A549 (cell line): ENCODE results near the gene HPCAL1. TPM values are rescaled to one million over a fixed set of nuclear protein-coding genes. Genes with fewer than 3 reads are reported as not detected.

Source experiments
- ATOH8 ChIP-seq: fragments of 250-450 bp; sonication (Bioruptor Pico); IDR thresholded peaks from 2 replicates; pipeline ENCODE4 v1.5.0; 2020; ENCODE audit warnings: low read depth, mild to moderate bottlenecking, moderate library complexity
- BHLHE40 ChIP-seq: IDR thresholded peaks from 2 replicates; pipeline ENCODE4 v1.6.1; 2012; ENCODE audit warnings: low read depth, low read length, inconsistent platforms
- CBX8 ChIP-seq: fragments of 200-600 bp; sonication (generic); IDR thresholded peaks from 2 replicates; pipeline ENCODE4 v1.6.1; 2016
- CEBPB ChIP-seq, 2 experiments: fragments of >200 bp in 1 of 2; sonication (Bioruptor Twin) in 1 of 2; formaldehyde crosslinking in 1 of 2; IDR thresholded peaks; 2 replicates each; pipeline ENCODE4 v1.6.1; 2012 to 2016
- CHD2 ChIP-seq: fragments of 150-350 bp; IDR thresholded peaks from 2 replicates; pipeline ENCODE4 v1.6.1; 2014; ENCODE audit warnings: low read length; ENCODE audit not compliant: partially characterized antibody
- CHD4 ChIP-seq: fragments of 200-600 bp; sonication (generic); IDR thresholded peaks from 2 replicates; pipeline ENCODE4 v1.6.1; 2016; ENCODE audit warnings: antibody characterized with exemption, mild to moderate bottlenecking, borderline replicate concordance
- E2F6 ChIP-seq: IDR thresholded peaks from 2 replicates; pipeline ENCODE4 v1.6.1; 2012; ENCODE audit warnings: low read depth, borderline replicate concordance
- EHF ChIP-seq: fragments of 250-450 bp; sonication (Bioruptor Pico); IDR thresholded peaks from 2 replicates; pipeline ENCODE4 v1.5.0; 2020; ENCODE audit warnings: mild to moderate bottlenecking
- ELK1 ChIP-seq: fragments of 150-350 bp; IDR thresholded peaks from 2 replicates; pipeline ENCODE4 v1.6.1; 2014; ENCODE audit warnings: low read depth, mild to moderate bottlenecking, low read length
- EP300 ChIP-seq, 2 experiments: fragments of >200 bp; sonication (Bioruptor Twin); formaldehyde crosslinking; IDR thresholded peaks; 2 replicates in 1 of 2; 3 replicates in 1 of 2; pipeline ENCODE4 v1.6.1; 2016 to 2017
- ESRRA ChIP-seq: fragments of 150-350 bp; IDR thresholded peaks from 2 replicates; pipeline ENCODE4 v1.6.1; 2014; ENCODE audit warnings: mild to moderate bottlenecking, low read length, borderline replicate concordance
- GATA3 ChIP-seq: IDR thresholded peaks from 2 replicates; pipeline ENCODE4 v1.6.1; 2012; ENCODE audit warnings: borderline replicate concordance
- HES2 ChIP-seq: fragments of >200 bp; sonication (Bioruptor Twin); formaldehyde crosslinking; IDR thresholded peaks from 2 replicates; pipeline ENCODE4 v1.6.1; 2016
- HEYL ChIP-seq: fragments of 250-450 bp; sonication (Bioruptor Pico); IDR thresholded peaks from 2 replicates; pipeline ENCODE4 v1.8.0; 2021; ENCODE audit warnings: mild to moderate bottlenecking, moderate library complexity
- HOXB5 ChIP-seq: fragments of 250-450 bp; sonication (Bioruptor Pico); IDR thresholded peaks from 2 replicates; pipeline ENCODE4 v1.5.0; 2020; ENCODE audit warnings: mild to moderate bottlenecking, moderate library complexity
- JUNB ChIP-seq: fragments of >200 bp; sonication (Bioruptor Twin); formaldehyde crosslinking; IDR thresholded peaks from 2 replicates; pipeline ENCODE4 v1.6.1; 2016
- KDM1A ChIP-seq: fragments of 200-600 bp; sonication (generic); IDR thresholded peaks from 2 replicates; pipeline ENCODE4 v1.6.1; 2016; ENCODE audit warnings: low read depth, mild to moderate bottlenecking
- MAFK ChIP-seq: fragments of 450-650 bp; IDR thresholded peaks from 2 replicates; pipeline ENCODE4 v1.6.1; 2014; ENCODE audit not compliant: partially characterized antibody
- MAX ChIP-seq: IDR thresholded peaks from 2 replicates; pipeline ENCODE4 v1.6.1; 2012
- MAZ ChIP-seq: fragments of 150-350 bp; IDR thresholded peaks from 2 replicates; pipeline ENCODE4 v1.6.1; 2014; ENCODE audit warnings: antibody characterized with exemption, low read depth, low read length, borderline replicate concordance
- MYC ChIP-seq: IDR thresholded peaks from 2 replicates; pipeline ENCODE4 v1.6.1; 2012; ENCODE audit warnings: mild to moderate bottlenecking, inconsistent platforms, low read length, improper control_type of control experiment, borderline replicate concordance
- NPAS2 ChIP-seq: fragments of 250-450 bp; sonication (Bioruptor Pico); IDR thresholded peaks from 2 replicates; pipeline ENCODE4 v1.8.0; 2022; ENCODE audit warnings: mild to moderate bottlenecking, moderate library complexity, borderline replicate concordance
- PBX3 ChIP-seq: IDR thresholded peaks from 2 replicates; pipeline ENCODE4 v1.6.1; 2012
- PHF8 ChIP-seq: fragments of 200-600 bp; sonication (generic); IDR thresholded peaks from 2 replicates; pipeline ENCODE4 v1.6.1; 2016; ENCODE audit warnings: low read depth, mild to moderate bottlenecking, antibody characterized with exemption, moderate library complexity, borderline replicate concordance
- POLR2AphosphoS2 ChIP-seq: conservative IDR thresholded peaks from 2 replicates; pipeline ENCODE4 v1.6.1; 2012; ENCODE audit warnings: low read length, improper control_type of control experiment, inconsistent platforms
- RAD21 ChIP-seq, 2 experiments: fragments of >200 bp in 1 of 2; sonication (Bioruptor Twin) in 1 of 2; formaldehyde crosslinking in 1 of 2; IDR thresholded peaks in 1 of 2; conservative IDR thresholded peaks in 1 of 2; 2 replicates in 1 of 2; 3 replicates in 1 of 2; pipeline ENCODE4 v1.6.1; 2012 to 2018; ENCODE audit warnings: inconsistent platforms in 1 of 2
- RARB ChIP-seq: fragments of 250-450 bp; sonication (Bioruptor Pico); IDR thresholded peaks from 2 replicates; pipeline ENCODE4 v1.8.0; 2021; ENCODE audit warnings: mild to moderate bottlenecking, moderate library complexity
- RCOR1 ChIP-seq: fragments of 150-350 bp; IDR thresholded peaks from 2 replicates; pipeline ENCODE4 v1.6.1; 2014; ENCODE audit warnings: antibody characterized with exemption, low read length, low read depth
- REST ChIP-seq: fragments of 200-600 bp; sonication (generic); IDR thresholded peaks from 2 replicates; pipeline ENCODE4 v1.6.1; 2016; ENCODE audit warnings: antibody characterized with exemption, mild to moderate bottlenecking, moderate library complexity
- SMC3 ChIP-seq: fragments of >200 bp; sonication (Bioruptor Twin); formaldehyde crosslinking; IDR thresholded peaks from 3 replicates; pipeline ENCODE4 v1.6.1; 2018; ENCODE audit warnings: inconsistent platforms
- SREBF2 ChIP-seq: fragments of 450-650 bp; IDR thresholded peaks from 2 replicates; pipeline ENCODE4 v1.6.1; 2014; ENCODE audit warnings: mild to moderate bottlenecking, moderate library complexity
- TFCP2L1 ChIP-seq: fragments of 250-450 bp; sonication (Bioruptor Pico); IDR thresholded peaks from 2 replicates; pipeline ENCODE4 v1.5.0; 2021; ENCODE audit warnings: mild to moderate bottlenecking
- USF2 ChIP-seq: fragments of 450-650 bp; IDR thresholded peaks from 2 replicates; pipeline ENCODE4 v1.6.1; 2014; ENCODE audit warnings: antibody characterized with exemption
- ZC3H11A ChIP-seq: fragments of 450-650 bp; IDR thresholded peaks from 2 replicates; pipeline ENCODE4 v1.6.1; 2014; ENCODE audit warnings: antibody characterized with exemption, mild to moderate bottlenecking
- ZNF302 ChIP-seq: fragments of 250-450 bp; sonication (Bioruptor Pico); IDR thresholded peaks from 2 replicates; pipeline ENCODE4 v1.9.0; 2021; ENCODE audit warnings: inconsistent platforms, mild to moderate bottlenecking, moderate library complexity
- polyA plus RNA-seq, 4 experiments: library from polyadenylated mRNA; depleted of rRNA in 3 of 4; stranded (reverse); fragments of >200 nt; fragmentation: RNase III in 1 of 4; extraction: RNeasy Plus Mini Kit Qiagen cat#74134 plus additional on column Dnase treatment in 1 of 4; gene quantifications; 2 replicates in 3 of 4; 3 replicates in 1 of 4; pipeline ENCODE4 v1.2.3, GENCODE V29; 2011 to 2017

The HPCAL1 gene
- polyA plus RNA-seq, 2 of the 4 experiments (the other 2 are of a cell fraction) = 44.4 to 66.4 TPM

GRCh38 chr2:10405448-10405847, 102.7 kb downstream of the HPCAL1 start (continued):
- TF ChIP-seq REST (no peak), PBX3 (peak; percentile 93), CEBPB (IDR thresholded peaks at IDR 0.05) (peak in 1 of 2 experiments; percentile 77; a peak in 2 of 4 replicates), ATOH8 (CRISPR knock-in tag) (peak; percentile 8), MYC (no peak), HOXB5 (CRISPR knock-in tag) (no peak; the same call in 1 of the 2 replicates), CBX8 (no peak), E2F6 (peak; percentile 35; the same call in 1 of the 2 replicates), HEYL (CRISPR knock-in tag) (peak; percentile 40; the same call in 1 of the 2 replicates), CHD4 (no peak), CHD2 (no peak), MAZ (peak; percentile 74; the same call in 1 of the 2 replicates), MAFK (peak; percentile 31), GATA3 (peak; percentile 98), RCOR1 (no peak), BHLHE40 (no peak), KDM1A (no peak), SMC3 (peak; percentile 52; the same call in 2 of the 3 replicates), RARB (CRISPR knock-in tag) (peak; percentile 85; the same call in 1 of the 2 replicates), USF2 (no peak), POLR2AphosphoS2 (no peak), EP300 (IDR thresholded peaks at IDR 0.05) (peak; percentile 81 to 91; a peak in 3 of 5 replicates), ELK1 (no peak), PHF8 (no peak), NPAS2 (CRISPR knock-in tag) (no peak), JUNB (peak; percentile 90), TFCP2L1 (CRISPR knock-in tag) (no peak), ZNF302 (CRISPR knock-in tag) (no peak), RAD21 (conservative IDR thresholded peaks at IDR 0.05 in 1 of 2, IDR thresholded peaks at IDR 0.05 in 1 of 2) (peak; percentile 47 to 55), ESRRA (no peak), ZC3H11A (no peak), MAX (peak; percentile 95), EHF (CRISPR knock-in tag) (no peak), SREBF2 (no peak), HES2 (no peak)
